PC-3 (cell line): ENCODE data around the gene CNP.

Experiments used
- CTCF ChIP-seq: fragments of 300-600 bp; sonication (generic); conservative IDR thresholded peaks from 2 replicates; pipeline ENCODE4 v1.5.1; 2017; ENCODE audit warnings: antibody characterized with exemption, low read depth, mild to moderate bottlenecking, low read length
- EZH2 ChIP-seq: fragments of 300-600 bp; sonication (generic); IDR thresholded peaks from one replicate; pipeline ENCODE4 v1.6.1; 2017; ENCODE audit warnings: antibody characterized with exemption, mild to moderate bottlenecking, low read length; ENCODE audit not compliant: unreplicated experiment

DNA sequence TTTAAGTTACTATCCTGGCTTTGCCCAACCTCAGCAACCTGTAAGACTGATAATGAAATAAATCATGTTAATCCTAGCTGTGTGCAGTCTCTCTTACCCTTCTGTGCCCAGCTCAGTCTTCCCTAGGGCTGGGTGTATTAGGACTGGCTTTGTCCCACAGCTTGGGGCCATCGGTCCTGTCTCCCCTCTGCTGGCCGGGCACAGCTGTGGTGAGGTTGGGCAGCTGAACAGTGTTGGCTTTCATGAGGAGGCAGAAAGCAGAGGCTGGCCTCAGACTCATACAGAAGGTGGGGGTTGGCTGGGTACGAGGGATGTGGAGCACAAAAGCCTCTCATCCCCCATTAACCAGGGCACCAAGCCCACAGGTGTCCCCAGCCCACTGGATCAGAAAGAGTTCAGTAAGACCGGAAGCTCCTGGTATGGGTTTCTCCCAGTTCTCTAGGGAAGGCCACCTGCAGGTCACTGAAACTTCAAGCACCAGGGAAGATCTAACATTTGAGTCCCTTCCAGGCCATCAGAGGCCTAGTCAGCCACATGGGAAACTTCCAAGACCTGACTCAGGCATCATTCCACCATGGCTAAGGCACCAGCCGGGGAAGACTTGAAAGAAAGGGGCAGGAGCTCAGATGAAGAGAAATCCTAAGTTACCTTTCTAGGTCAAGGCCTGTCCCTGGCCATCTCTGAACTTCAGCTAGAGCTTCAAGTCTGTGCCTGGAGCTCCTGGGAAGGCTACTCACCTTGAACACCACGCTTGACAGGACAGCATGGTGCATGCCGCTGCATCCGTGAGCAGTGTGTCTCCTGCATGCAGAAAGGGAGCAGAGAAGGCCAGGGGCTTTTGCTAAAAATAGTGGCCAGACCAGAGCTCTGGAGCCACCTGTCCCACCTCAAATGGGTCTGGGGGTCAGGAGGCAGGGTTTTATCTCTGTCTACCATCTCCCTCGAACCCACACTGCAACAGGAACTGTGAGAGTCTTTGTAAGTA lies 8.8 kb downstream of the CNP start:
- no peak for TF ChIP-seq EZH2
- no peak for TF ChIP-seq CTCF
